GM23338 (cell line): ENCODE measurements around the gene SPTB. TPM values are rescaled to one million over a fixed set of nuclear protein-coding genes. Genes with fewer than 3 reads are reported as not detected.
A peak's percentile ranks its signal among the peaks of the same experiment; 100 is the strongest.

ENCODE experiments used
- ATAC-seq: fragments of 200-7000 bp; cut with Tn5 transposase; 3 replicates; pipeline ENCODE4 v1.9.1; 2020
- DNase-seq: peaks from one replicate; pipeline ENCODE4 v3.0.0-alpha.2; 2015; ENCODE audit warnings: low spot score
- H2AFZ ChIP-seq: fragments of 200-600 bp; sonication (generic); 2 replicates; pipeline ENCODE4 v1.8.0; 2016; ENCODE audit warnings: antibody characterized with exemption, mild to moderate bottlenecking, moderate library complexity
- H3F3A ChIP-seq: fragments of 200-600 bp; sonication (generic); replicated peaks from 2 replicates; pipeline ENCODE4 v1.8.0; 2017; ENCODE audit warnings: antibody characterized with exemption, mixed run types, low read depth
- H3K27ac ChIP-seq: fragments of 200-600 bp; sonication (generic); 2 replicates; pipeline ENCODE4 v1.6.1; 2016; ENCODE audit warnings: low read depth
- H3K27me3 ChIP-seq: fragments of 200-600 bp; sonication (generic); 2 replicates; pipeline ENCODE4 v1.8.0; 2016; ENCODE audit warnings: mild to moderate bottlenecking, mixed run types, moderate library complexity; ENCODE audit not compliant: insufficient read depth
- H3K36me3 ChIP-seq: fragments of 200-600 bp; sonication (generic); 2 replicates; pipeline ENCODE4 v1.8.0; 2016; ENCODE audit warnings: mild to moderate bottlenecking; ENCODE audit not compliant: insufficient read depth
- H3K4me1 ChIP-seq: fragments of 200-600 bp; sonication (generic); 2 replicates; pipeline ENCODE4 v1.8.0; 2016; ENCODE audit warnings: mild to moderate bottlenecking, moderate library complexity; ENCODE audit not compliant: insufficient read depth
- H3K4me2 ChIP-seq: fragments of 200-600 bp; sonication (generic); 2 replicates; pipeline ENCODE4 v1.7.1; 2017; ENCODE audit warnings: mixed run types
- H3K4me3 ChIP-seq: fragments of 200-600 bp; sonication (generic); 2 replicates; pipeline ENCODE4 v1.6.1; 2016; ENCODE audit warnings: mixed run types
- H3K79me2 ChIP-seq: fragments of 200-600 bp; sonication (generic); replicated peaks from 2 replicates; pipeline ENCODE4 v1.8.0; 2017; ENCODE audit warnings: mild to moderate bottlenecking; ENCODE audit not compliant: insufficient read depth
- H3K9me2 ChIP-seq: fragments of 200-600 bp; sonication (generic); 2 replicates; pipeline ENCODE4 v1.8.0; 2017; ENCODE audit not compliant: insufficient read depth
- H4K20me1 ChIP-seq: fragments of 200-600 bp; sonication (generic); replicated peaks from 2 replicates; pipeline ENCODE4 v1.8.0; 2017; ENCODE audit warnings: mild to moderate bottlenecking; ENCODE audit not compliant: insufficient read depth
- H3K27ac Mint-ChIP-seq: 2 replicates; pipeline ENCODE4 v1.8.0; 2020; ENCODE audit warnings: inconsistent platforms, mild to moderate bottlenecking, moderate library complexity, mixed read lengths
- H3K27me3 Mint-ChIP-seq: 3 replicates; pipeline ENCODE4 v1.8.0; 2022; ENCODE audit warnings: low read depth, mild to moderate bottlenecking, moderate library complexity, mixed read lengths, inconsistent platforms; ENCODE audit not compliant: insufficient read depth, poor library complexity
- H3K36me3 Mint-ChIP-seq: 3 replicates; pipeline ENCODE4 v1.8.0; 2021; ENCODE audit warnings: low read depth, mild to moderate bottlenecking, inconsistent platforms, moderate library complexity, mixed read lengths
- H3K4me1 Mint-ChIP-seq: 3 replicates; pipeline ENCODE4 v1.8.0; 2020; ENCODE audit warnings: mild to moderate bottlenecking, inconsistent platforms, mixed read lengths
- H3K4me3 Mint-ChIP-seq: 3 replicates; pipeline ENCODE4 v1.8.0; 2021; ENCODE audit warnings: moderate library complexity, mild to moderate bottlenecking, inconsistent platforms, mixed read lengths
- H3K9me3 Mint-ChIP-seq: 3 replicates; pipeline ENCODE4 v1.8.0; 2020; ENCODE audit warnings: moderate library complexity, mild to moderate bottlenecking, inconsistent platforms, mixed read lengths
- CTCF ChIP-seq, 2 experiments: fragments of 200-600 bp in 1 of 2; sonication (generic) in 1 of 2; conservative IDR thresholded peaks; 2 replicates each; pipeline versions ENCODE4 v1.5.1 to v1.6.1; 2016 to 2017; ENCODE audit warnings: antibody characterized with exemption in 2 of 2, low read depth in 2 of 2, mild to moderate bottlenecking in 2 of 2, moderate library complexity in 1 of 2
- STAT1 ChIP-seq: IDR thresholded peaks from one replicate; pipeline ENCODE4 v1.6.1; 2016; ENCODE audit warnings: antibody characterized with exemption; ENCODE audit not compliant: unreplicated experiment
- ZNF462 ChIP-seq: fragments of 250-450 bp; sonication (Bioruptor Pico); IDR thresholded peaks from 2 replicates; pipeline ENCODE4 v1.5.0; 2020; ENCODE audit warnings: mild to moderate bottlenecking, moderate library complexity
- polyA plus RNA-seq: library from polyadenylated mRNA; unstranded; fragments of >200 nt; fragmentation: Nextera tagmentation; extraction: Ambion mirVana; gene quantifications from 2 replicates; pipeline ENCODE4 v1.2.1, GENCODE V29; 2016
- total RNA-seq: library from RNA; depleted of rRNA; stranded (reverse); fragments of >200 nt; shearing (Covaris generic); gene quantifications from 2 replicates; pipeline ENCODE4 v1.2.3, GENCODE V29; 2014

SPTB gene
- total and polyA plus RNA-seq, 2 experiments from 2014 or later = 1.1 to 1.9 TPM

GRCh38 chr14:64760916-64761315 lies 118.8 kb downstream of the SPTB start (continued):
- TF ChIP-seq ZNF462 (CRISPR knock-in tag) = no peak

GRCh38 chr14:64760146-64760755 lies 119.5 kb downstream of the SPTB start:
- Mint-ChIP-seq H3K4me1 (peaks cover 57% of the 10 kb centered on the region), H3K36me3 (no peaks in the 10 kb centered on the region; the same call in 2 of the 3 replicates), H3K4me3 (no peak overlapping the region), H3K27me3 (peaks cover 27% of the 10 kb centered on the region), H3K9me3 (peaks cover 7% of the 10 kb centered on the region; the same call in 2 of the 3 replicates), H3K27ac (no peak overlapping the region)
- H3K27me3 ChIP-seq = no peaks in the 10 kb centered on the region
- H3K79me2 ChIP-seq = no peaks in the 10 kb centered on the region
- no peaks in the 10 kb centered on the region for H3K36me3 ChIP-seq
- no peak overlapping the region for H3K4me3 ChIP-seq
- peak; percentile 78 for DNase-seq
- no peak overlapping the region for H3K4me2 ChIP-seq
- peaks cover 33% of the 10 kb centered on the region for H3K4me1 ChIP-seq
- H3F3A ChIP-seq = 0 out of 2 replicates have a peak, but pooled peaks cover 3% of the 10 kb centered on the region
- peak; percentile 21 for ATAC-seq
- H3K27ac ChIP-seq = no peak overlapping the region
- H3K9me2 ChIP-seq = no peaks in the 10 kb centered on the region
- peak; percentile 82 to 84 for TF ChIP-seq CTCF (conservative IDR thresholded peaks at IDR 0.05; ENCODE audit: low read depth in 2 of 2)
- TF ChIP-seq STAT1 = no peak
- H4K20me1 ChIP-seq = no peaks in the 10 kb centered on the region
- H2AFZ ChIP-seq = no peak overlapping the region
